OCI-LY7 (cell line): ENCODE measurements around the gene COL15A1. TPM values are rescaled to one million over a fixed set of nuclear protein-coding genes. Genes with fewer than 3 reads are reported as not detected.

Experiments
- BruUV-seq: library from RNA; stranded (reverse); fragments of 400-500 nt; replicated peaks from 2 replicates; lab custom pipeline; 2021; lab: Mats Ljungman, UMichigan
- CTCF ChIA-PET: fragments of 300-600 bp; sonication (Branson Sonifier 250); formaldehyde crosslinking; loops from one replicate; lab custom pipeline; 2022; ENCODE audit warnings: antibody characterized with exemption; ENCODE audit not compliant: unreplicated experiment; lab: Charles Lee
- POLR2A ChIA-PET: fragments of 300-600 bp; sonication (Branson Sonifier 250); formaldehyde crosslinking; loops from one replicate; lab custom pipeline; 2022; ENCODE audit warnings: antibody characterized with exemption; lab: Charles Lee
- DNase-seq: peaks from one replicate; pipeline ENCODE4 v3.0.0-alpha.2; 2015; ENCODE audit warnings: low spot score
- H2AFZ ChIP-seq: fragments of 200-600 bp; sonication (generic), shearing (Covaris generic); 2 replicates; pipeline ENCODE4 v1.6.1; 2014; ENCODE audit warnings: mild to moderate bottlenecking, antibody characterized with exemption, low read length, moderate library complexity
- H3K27ac ChIP-seq: fragments of 200-600 bp; sonication (generic); 2 replicates; pipeline ENCODE4 v1.5.1; 2014; ENCODE audit warnings: mixed run types, low read depth, mild to moderate bottlenecking, moderate library complexity, low read length, inconsistent platforms; ENCODE audit not compliant: poor library complexity, severe bottlenecking
- H3K36me3 ChIP-seq: fragments of 200-600 bp; sonication (generic); 2 replicates; pipeline ENCODE4 v1.6.1; 2014; ENCODE audit warnings: mild to moderate bottlenecking, antibody characterized with exemption, low read length, moderate library complexity, mixed read lengths; ENCODE audit not compliant: insufficient read depth
- H3K4me1 ChIP-seq: fragments of 200-600 bp; sonication (generic); 2 replicates; pipeline ENCODE4 v1.5.1; 2014; ENCODE audit warnings: mild to moderate bottlenecking, low read length; ENCODE audit not compliant: insufficient read depth, poor library complexity, severe bottlenecking
- H3K4me2 ChIP-seq: fragments of 200-600 bp; sonication (generic); 2 replicates; pipeline ENCODE4 v1.6.1; 2014; ENCODE audit warnings: mild to moderate bottlenecking, low read length
- H3K4me3 ChIP-seq: fragments of 200-600 bp; sonication (generic); 2 replicates; pipeline ENCODE4 v1.5.1; 2014; ENCODE audit warnings: mild to moderate bottlenecking, low read depth, low read length; ENCODE audit not compliant: poor library complexity, severe bottlenecking
- H3K79me2 ChIP-seq: fragments of 200-600 bp; sonication (generic); 2 replicates; pipeline ENCODE4 v1.6.1; 2016; ENCODE audit warnings: low read depth, mild to moderate bottlenecking, low read length, moderate library complexity, mixed read lengths; ENCODE audit not compliant: insufficient read depth
- H3K9me2 ChIP-seq: fragments of 200-600 bp; sonication (generic); 2 replicates; pipeline ENCODE4 v1.6.1; 2016; ENCODE audit warnings: mild to moderate bottlenecking, low read length, mixed read lengths; ENCODE audit not compliant: insufficient read depth
- H3K9me3 ChIP-seq: fragments of 200-600 bp; sonication (generic); 2 replicates; pipeline ENCODE4 v1.6.1; 2014; ENCODE audit warnings: mild to moderate bottlenecking, mixed run types, low read length, mixed read lengths
- H4K20me1 ChIP-seq: fragments of 200-600 bp; sonication (generic); 2 replicates; pipeline ENCODE4 v1.6.1; 2014; ENCODE audit warnings: mild to moderate bottlenecking, antibody characterized with exemption, low read length, moderate library complexity, mixed read lengths; ENCODE audit not compliant: insufficient read depth
- EZH2phosphoT487 ChIP-seq: fragments of 200-600 bp; sonication (generic); IDR thresholded peaks from 2 replicates; pipeline ENCODE4 v1.6.1; 2018; ENCODE audit warnings: low read depth, borderline replicate concordance, mild to moderate bottlenecking, mixed run types, antibody characterized with exemption, low read length, moderate library complexity, mixed read lengths
- intact Hi-C: fragments of 100-400 bp; cut with micrococcal nuclease; formaldehyde crosslinking; loops from one replicate; pipeline ENCODE4 v1.10.0; 2022; ENCODE audit not compliant: unreplicated experiment
- total RNA-seq, 2 experiments: library from RNA; depleted of rRNA in 1 of 2; stranded (reverse); fragments of >200 nt in 1 of 2; shearing (Covaris generic) in 1 of 2; gene quantifications; 2 replicates each; pipeline ENCODE4 v1.2.3, GENCODE V29; 2014 to 2022
- TF ChIP-seq, protein P1 (sequence below): fragments of 200-600 bp; sonication (generic); conservative IDR thresholded peaks from 2 replicates; pipeline ENCODE4 v1.5.1; 2014; ENCODE audit warnings: mild to moderate bottlenecking, antibody characterized with exemption, low read length, moderate library complexity, mixed read lengths

The COL15A1 gene
- total RNA-seq, 2 experiments from 2014 or later, result not detected

DNA sequence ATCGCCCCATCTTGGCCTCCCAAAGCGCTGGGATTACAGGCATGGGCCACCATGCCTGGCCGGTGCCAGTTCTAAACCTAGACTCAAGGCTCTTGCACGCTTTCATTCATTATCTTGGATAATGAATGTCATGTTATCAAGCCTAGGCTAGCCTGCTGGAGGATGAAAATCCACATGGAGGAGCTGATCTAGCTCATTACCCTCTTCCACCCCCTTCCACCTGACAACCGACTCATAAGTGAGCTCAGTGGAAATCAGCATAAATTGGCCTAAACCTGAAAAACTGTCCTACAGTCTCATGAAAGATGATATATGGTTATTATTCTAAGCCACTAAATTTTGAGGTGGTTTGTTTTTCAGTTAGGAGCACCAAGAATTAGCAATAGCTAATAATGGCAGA lies 157.6 kb downstream of the COL15A1 start:
- DNase-seq, result no peak
- Histone ChIP-seq H3K79me2 (peaks cover 8% of the 10 kb centered on the region; the same call in 1 of the 2 replicates), H3K27ac (no peak overlapping the region), H3K4me3 (no peak overlapping the region), H2AFZ (no peak overlapping the region), H3K9me3 (peaks cover 8% of the 10 kb centered on the region; the same call in 1 of the 2 replicates), H3K36me3 (no peaks in the 10 kb centered on the region), H4K20me1 (peaks cover 7% of the 10 kb centered on the region; the same call in 1 of the 2 replicates), H3K4me1 (peaks cover 12% of the 10 kb centered on the region), H3K4me2 (no peak overlapping the region), H3K9me2 (no peaks in the 10 kb centered on the region)
- ChIA-PET POLR2A (interaction anchor here (0.8 to 2.8 kb wide), 2 partner anchors 18 to 158 kb away, joined by 4 to 9 read pairs; no protein-coding TSS in a partner anchor), CTCF (no interaction called here)
- BruUV-seq, result no TSS peak
- intact Hi-C loops, result loop anchor here (5.0 kb wide), 1 partner anchor 99 kb away; no protein-coding TSS in a partner anchor
- TF ChIP-seq, protein P1, sequence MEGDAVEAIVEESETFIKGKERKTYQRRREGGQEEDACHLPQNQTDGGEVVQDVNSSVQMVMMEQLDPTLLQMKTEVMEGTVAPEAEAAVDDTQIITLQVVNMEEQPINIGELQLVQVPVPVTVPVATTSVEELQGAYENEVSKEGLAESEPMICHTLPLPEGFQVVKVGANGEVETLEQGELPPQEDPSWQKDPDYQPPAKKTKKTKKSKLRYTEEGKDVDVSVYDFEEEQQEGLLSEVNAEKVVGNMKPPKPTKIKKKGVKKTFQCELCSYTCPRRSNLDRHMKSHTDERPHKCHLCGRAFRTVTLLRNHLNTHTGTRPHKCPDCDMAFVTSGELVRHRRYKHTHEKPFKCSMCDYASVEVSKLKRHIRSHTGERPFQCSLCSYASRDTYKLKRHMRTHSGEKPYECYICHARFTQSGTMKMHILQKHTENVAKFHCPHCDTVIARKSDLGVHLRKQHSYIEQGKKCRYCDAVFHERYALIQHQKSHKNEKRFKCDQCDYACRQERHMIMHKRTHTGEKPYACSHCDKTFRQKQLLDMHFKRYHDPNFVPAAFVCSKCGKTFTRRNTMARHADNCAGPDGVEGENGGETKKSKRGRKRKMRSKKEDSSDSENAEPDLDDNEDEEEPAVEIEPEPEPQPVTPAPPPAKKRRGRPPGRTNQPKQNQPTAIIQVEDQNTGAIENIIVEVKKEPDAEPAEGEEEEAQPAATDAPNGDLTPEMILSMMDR, result no peak
- TF ChIP-seq EZH2phosphoT487, result no peak

DNA sequence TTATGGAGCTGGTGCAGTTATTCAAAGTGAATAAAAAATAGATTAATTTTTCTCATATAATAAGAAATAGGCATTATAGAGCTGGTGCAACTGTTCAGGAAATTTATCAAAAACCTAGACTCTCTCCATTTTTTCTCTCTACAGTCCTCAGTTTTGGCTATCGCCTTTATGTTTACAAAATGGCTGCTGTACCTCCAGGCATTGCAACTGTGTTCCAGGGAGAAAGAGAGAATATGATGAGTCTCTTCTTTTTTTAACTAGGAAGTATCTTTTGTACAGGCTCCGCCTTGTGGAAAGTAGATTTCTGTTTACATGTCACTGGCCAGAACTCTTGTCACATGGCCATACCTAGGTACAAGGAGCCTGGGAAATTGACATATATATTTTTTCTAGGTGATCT lies 158.1 kb downstream of the COL15A1 start:
- Histone ChIP-seq H3K4me1 (peaks cover 18% of the 10 kb centered on the region), H3K9me2 (no peaks in the 10 kb centered on the region), H4K20me1 (peaks cover 12% of the 10 kb centered on the region; the same call in 1 of the 2 replicates), H3K36me3 (no peaks in the 10 kb centered on the region), H3K79me2 (peaks cover 13% of the 10 kb centered on the region; the same call in 1 of the 2 replicates), H3K4me2 (no peak overlapping the region), H3K27ac (no peak overlapping the region), H2AFZ (no peak overlapping the region), H3K9me3 (peaks cover 8% of the 10 kb centered on the region; the same call in 1 of the 2 replicates), H3K4me3 (no peak overlapping the region)
- intact Hi-C loops, result loop anchor here (5.0 kb wide), 1 partner anchor 100 kb away; no protein-coding TSS in a partner anchor
- DNase-seq, result no peak
- ChIA-PET CTCF (no interaction called here), POLR2A (interaction anchor here (2.8 to 2.9 kb wide), 2 partner anchors 19 kb away, joined by 9 to 14 read pairs; no protein-coding TSS in a partner anchor)
- TF ChIP-seq, protein P1, result no peak
- TF ChIP-seq EZH2phosphoT487, result no peak
- BruUV-seq, result no TSS peak
